Activated T-cell treated with anti-CD3 and anti-CD28 coated beads for 48 hours (primary cell): ENCODE results near the gene TMEM184A.
"Not testable (repeated sequence)": the region's sequence is repeated elsewhere in the genome, so short reads cannot be mapped to it uniquely, and the experiment has no call there.

Experiments used
- DNase-seq: peaks from one replicate; pipeline ENCODE4 v3.0.0-alpha.2; 2020; ENCODE audit warnings: low read depth

Gene TMEM184A

GRCh38 chr7:1523208-1523607, 32.8 kb downstream of the TMEM184A start:
- DNase-seq, result no peak

DNA sequence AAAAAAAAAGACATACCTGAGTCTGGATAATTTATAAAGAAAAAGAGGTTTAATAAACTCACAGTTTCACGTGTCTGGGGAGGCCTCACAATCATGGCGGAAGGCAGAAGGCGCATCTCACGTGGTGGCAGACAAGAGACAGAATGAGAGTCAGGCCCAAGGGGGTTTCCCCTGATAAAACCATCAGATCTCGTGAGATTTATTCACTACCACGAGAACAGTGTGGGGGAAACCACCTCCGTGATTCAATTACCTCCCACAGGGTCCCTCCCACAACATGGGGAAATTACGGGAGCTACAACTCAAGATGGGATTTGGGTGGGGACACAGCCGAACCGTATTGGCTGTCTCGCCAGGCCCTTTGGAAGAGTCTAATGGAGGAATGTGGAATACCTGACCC, 34.5 kb downstream of the TMEM184A start:
- no peak for DNase-seq

- DNase-seq, result no peak
Observed at GRCh38 chr7:1520539-1521234, 35.3 kb downstream of the TMEM184A start.

DNA sequence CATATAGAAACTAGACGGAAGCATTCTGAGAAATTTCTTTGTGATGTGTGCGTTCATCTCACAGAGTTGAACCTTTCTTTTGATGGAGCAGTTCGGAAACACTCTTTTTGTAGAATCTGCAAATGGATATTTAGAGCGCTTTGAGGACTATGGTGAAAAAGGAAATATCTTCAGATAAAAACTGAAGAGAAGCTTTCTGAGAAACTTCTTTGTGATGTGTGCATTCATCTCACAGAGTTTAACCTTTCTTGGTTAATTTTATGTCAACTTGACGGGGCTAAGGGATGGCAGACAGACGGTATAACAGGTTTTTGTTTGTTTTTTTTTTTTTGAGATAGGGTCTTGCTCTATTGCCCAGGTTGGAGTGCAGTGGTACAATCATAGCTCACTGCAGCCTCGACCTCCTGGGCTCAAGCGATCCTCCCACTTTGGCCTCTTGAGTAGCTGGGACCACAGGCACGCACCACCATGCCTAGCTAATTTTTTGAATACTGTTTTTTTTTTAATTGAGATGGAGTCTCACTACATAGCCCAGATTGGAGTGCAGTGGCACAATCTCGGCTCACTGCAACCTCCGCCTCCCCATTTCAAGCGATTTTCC, 36.6 kb downstream of the TMEM184A start:
- DNase-seq, result not testable (repeated sequence)

DNA sequence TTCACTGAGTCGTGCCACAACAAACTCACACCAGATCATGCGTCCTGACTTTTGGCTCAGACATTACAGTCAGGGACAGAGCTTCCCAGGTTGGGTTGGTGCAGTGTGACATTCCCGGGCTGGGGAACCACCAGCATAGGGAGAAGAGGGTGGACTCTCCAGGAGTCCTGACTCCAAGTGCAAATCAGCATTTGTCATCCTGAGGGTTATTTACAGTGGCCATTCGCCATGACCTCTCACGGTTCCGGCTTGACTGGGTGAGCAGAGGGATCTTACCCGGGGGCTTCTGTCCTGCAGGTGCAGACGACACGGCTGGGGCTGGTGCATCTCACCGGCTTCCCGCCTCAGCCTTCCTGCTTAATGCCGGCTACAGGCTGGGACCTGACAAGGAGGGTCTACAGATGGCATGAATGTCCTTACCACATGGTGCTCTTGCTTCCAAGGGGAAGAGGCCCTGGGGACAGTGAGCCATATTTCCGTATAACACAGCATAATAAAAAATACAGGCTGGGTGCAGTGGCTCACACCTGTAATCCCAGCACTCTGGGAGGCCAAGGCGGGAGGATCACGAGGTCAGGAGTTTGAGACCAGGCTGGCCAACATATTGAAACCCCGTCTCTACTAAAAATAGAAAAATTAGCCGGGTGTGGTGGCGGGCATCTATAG, 39.3 kb downstream of the TMEM184A start:
- DNase-seq, result no peak

GRCh38 chr7:1515509-1515967, 40.5 kb downstream of the TMEM184A start:
- not testable (repeated sequence) for DNase-seq

- DNase-seq, result no peak
Observed at GRCh38 chr7:1514995-1515401, 41.0 kb downstream of the TMEM184A start.

GRCh38 chr7:1514407-1514806, 41.6 kb downstream of the TMEM184A start:
- no peak for DNase-seq

DNA sequence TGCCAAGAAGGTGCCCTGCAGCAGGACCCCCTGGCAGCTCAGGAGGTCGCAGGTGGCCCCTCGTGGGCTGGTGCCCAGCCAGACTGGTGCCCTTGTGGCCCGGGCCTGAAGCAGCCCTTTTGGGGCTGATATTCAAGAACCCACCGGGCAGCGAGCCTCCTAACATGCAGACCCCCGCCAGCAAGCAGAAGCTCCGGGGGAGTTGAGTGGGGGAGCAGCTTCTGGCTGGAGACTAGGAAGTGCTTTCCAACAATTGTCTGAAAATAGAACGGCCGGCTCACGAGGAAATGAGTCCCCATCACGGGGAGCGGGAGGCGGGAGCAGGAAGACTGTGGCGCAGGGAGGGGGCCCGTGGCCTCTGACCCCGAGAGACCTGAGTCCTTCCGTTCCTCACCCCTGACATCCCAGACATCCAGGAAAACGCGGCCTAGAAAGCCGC, 42.3 kb downstream of the TMEM184A start:
- DNase-seq, result no peak

- DNase-seq, result no peak
Observed at GRCh38 chr7:1512781-1513656, 43.0 kb downstream of the TMEM184A start.

DNA sequence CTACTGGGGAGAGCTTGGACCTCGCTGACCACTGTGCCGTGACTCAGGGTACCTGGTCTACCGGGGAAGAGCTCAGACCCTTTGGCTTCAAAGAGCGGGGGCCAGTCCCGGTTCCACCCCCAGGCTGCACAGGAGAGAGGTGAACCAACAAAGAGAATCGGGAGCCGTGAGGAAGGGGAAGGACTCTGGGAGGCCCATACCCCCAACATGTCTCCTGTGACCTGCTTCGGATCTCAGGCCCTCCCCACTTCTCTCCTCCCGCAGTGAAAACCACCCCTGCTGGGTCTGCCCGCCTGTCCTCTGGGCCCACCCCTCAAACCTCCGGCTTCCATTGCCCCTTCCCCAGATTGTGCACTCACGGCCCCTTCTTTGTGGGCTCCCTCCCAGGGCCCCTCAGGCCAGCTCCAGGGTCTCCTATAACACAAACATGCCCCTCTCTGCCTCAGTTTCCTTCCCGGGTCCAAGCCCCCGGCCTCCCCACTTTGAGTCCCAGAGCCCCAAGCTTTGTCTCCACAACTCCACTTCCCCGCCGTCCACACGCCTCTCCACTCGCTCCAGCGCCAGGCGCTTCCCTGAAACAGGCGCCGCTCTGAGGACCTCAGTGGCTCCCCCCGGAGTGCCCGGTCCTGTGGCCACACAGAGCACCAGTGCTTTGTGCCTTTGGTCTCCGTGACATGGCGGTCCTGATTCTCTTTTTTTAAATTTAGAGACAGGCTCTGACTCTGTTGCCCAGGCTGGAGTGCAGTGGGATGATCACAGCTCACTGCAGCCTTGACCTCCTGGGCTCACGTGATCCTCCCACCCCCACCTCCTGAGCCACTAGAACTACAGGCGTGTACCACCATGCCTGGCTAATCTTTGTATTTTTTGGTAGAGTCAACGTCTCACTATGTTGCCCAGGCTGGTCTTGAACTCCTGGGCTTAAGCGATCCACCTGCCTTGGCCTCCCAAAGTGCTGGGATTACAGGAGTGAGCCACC, 44.3 kb downstream of the TMEM184A start:
- DNase-seq, result no peak

- DNase-seq, result no peak
Observed at GRCh38 chr7:1510780-1511154, 45.2 kb downstream of the TMEM184A start.

GRCh38 chr7:1509226-1509625, 46.8 kb downstream of the TMEM184A start:
- DNase-seq, result no peak

DNA sequence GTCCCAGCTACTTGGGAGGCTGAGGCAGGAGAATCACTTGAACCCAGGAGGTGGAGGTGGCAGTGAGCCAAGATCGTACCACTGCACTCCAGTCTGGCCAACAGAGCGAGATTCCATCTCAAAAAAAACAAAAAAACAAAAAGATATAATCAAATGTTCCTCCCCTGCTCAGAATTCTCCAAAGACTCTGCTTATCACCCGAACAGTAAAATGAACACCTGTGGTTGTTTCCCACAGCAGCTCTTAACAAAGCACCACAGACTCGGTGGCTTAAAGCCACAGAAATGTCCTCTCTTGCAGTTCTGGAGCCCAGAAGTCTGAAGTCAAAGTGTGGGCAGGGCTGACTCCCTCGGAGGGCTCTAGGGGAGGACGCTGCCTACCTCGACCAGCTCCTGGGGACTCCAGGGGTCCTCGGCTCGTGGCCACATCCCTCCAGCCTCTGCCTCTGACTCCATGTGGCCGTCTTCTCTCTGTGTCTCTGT, 47.7 kb downstream of the TMEM184A start:
- no peak for DNase-seq

DNA sequence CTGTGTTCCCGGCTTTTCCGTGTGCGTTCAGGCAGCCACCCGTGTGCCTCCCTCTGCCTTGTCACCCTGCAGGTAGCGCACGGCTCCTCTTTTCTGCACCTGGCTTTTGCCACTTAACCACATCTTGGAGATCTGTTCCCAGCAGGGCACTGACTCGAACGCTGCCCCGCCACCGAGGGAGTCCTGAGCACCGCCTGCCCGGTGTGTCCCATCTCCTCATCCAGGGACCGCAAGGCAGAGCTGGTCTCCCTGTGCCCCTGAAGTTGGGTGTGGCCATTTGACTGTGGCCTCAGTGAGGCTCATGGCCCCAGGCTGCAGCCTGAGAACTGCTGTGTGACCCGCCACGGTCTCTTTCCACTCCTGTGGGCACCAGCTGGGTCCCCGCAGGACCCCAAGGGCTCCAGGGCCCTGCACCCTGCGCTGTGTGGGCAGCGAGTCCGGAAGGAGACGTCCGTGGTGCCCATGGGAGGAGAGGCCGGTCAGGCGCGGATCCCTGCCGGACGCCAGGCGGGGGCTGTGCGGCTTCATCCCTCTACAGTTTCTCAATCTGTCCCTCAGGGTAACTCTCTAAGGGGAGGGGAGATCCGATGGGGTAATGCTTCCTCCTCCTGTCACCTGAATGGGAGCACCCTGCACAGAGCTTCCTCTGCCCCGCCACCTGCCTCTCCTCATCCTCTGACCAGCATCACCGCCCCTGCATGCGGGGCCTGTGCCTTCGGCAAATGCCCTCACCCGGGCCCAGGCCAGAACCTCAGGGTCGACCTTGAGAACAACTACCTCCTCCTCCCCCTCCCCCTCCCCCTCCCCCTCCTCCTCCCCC, 50.1 kb downstream of the TMEM184A start:
- DNase-seq, result no peak

DNA sequence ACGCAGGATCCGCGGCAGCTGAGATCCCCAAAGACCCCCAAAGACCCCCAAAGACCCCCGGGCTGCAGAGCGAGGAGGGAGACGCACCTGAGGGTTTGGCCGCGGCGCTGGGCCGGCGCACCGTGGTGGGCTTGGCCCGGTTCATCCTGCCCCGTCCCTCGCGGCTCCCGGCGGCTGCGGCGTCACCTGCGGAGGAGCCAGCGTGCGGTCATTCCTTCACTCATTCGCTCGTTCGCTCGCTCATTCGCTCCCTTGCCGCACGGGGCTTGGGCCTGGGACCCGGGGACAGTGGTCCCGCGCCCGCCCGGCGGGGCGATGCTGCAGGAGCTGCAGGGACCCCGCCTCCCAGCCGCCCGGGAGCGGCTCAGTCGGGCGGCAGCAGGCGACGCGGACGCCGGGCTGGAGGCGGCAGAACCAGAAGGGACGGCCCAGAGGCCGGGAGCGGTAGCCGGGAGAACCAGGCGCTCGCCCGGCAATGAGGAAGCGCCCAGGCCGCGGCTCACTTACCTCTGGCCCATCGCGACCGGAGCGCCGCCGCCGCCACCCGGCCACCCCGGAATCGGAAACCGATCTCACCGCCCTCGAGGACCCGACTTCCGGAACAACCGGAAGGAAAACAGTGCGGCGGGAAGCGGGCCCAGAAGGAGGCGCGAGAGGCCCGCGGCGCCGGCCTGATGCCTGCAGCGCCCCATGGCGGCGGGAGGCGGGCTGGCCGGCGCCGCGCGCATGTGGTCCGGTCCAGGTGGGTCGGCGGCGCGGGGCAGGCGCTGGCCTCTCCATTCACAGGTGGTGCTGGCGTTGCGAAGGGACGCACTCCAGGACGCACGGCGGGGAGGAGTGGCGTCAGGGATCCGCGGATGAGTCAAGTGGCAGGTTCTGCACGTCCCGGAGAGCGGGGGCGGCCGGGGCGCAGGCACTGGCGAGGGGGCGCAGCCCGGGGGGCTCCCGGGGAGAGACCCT, 51.9 kb downstream of the TMEM184A start, which contains the start of gene INTS1:
TSS of gene INTS1 (minus strand) at position 574 of the 960 bp plus-strand sequence. CDS start at position 145, 429 bp downstream.
- peak; percentile 91 for DNase-seq

DNA sequence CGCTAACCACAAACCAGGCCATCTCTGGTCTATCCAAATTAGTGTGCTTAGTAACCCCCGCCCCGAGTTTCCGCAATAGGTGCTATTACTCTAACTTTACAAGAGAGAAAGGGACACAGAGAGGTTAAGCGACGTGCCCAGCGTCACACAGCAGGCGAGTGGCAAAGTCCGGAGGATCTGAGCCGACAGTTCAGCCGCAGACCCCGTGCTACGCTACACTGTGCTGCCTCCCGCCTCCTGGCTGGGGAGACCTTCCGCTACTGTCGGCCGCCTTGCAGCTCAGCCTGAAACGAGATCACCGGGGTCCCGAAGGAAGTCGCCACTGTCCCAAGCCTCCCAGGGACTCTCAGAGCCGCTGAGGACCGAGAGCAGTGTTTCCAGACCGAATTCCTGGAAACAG, 52.6 kb downstream of the TMEM184A start:
- no peak for DNase-seq

- no peak for DNase-seq
Observed at GRCh38 chr7:1502845-1503244, 53.2 kb downstream of the TMEM184A start.
